RWPE2 (cell line): ENCODE results near the gene HSD3B1.

ENCODE experiments used
- ATAC-seq: fragments of 200-7000 bp; cut with Tn5 transposase; 3 replicates; pipeline ENCODE4 v1.9.1; 2021; ENCODE audit warnings: low read depth
- DNase-seq: peaks from one replicate; pipeline ENCODE4 v3.0.0-alpha.2; 2020; ENCODE audit warnings: low spot score
- H3K27ac ChIP-seq: fragments of 450-650 bp; 2 replicates; pipeline ENCODE4 v1.5.1; 2017; ENCODE audit warnings: mild to moderate bottlenecking; ENCODE audit not compliant: poor library complexity, severe bottlenecking
- H3K27me3 ChIP-seq: fragments of 250-450 bp; sonication (Bioruptor Pico); 2 replicates; pipeline ENCODE4 v1.5.1; 2021; ENCODE audit warnings: mild to moderate bottlenecking, moderate library complexity; ENCODE audit not compliant: insufficient read depth, poor library complexity, severe bottlenecking
- H3K36me3 ChIP-seq: fragments of 250-450 bp; sonication (Bioruptor Pico); 2 replicates; pipeline ENCODE4 v1.5.1; 2020; ENCODE audit warnings: low read depth, mild to moderate bottlenecking, moderate library complexity
- H3K4me1 ChIP-seq: fragments of 250-450 bp; sonication (Bioruptor Pico); 2 replicates; pipeline ENCODE4 v1.5.1; 2021; ENCODE audit warnings: mild to moderate bottlenecking, moderate library complexity; ENCODE audit not compliant: insufficient read depth, poor library complexity, severe bottlenecking
- H3K4me3 ChIP-seq: fragments of 250-450 bp; sonication (Bioruptor Pico); 2 replicates; pipeline ENCODE4 v1.5.1; 2021; ENCODE audit warnings: mild to moderate bottlenecking, moderate library complexity; ENCODE audit not compliant: severe bottlenecking
- H3K9me3 ChIP-seq: fragments of 250-450 bp; sonication (Bioruptor Pico); 2 replicates; pipeline ENCODE4 v1.5.1; 2021; ENCODE audit warnings: mild to moderate bottlenecking, moderate library complexity; ENCODE audit not compliant: severe bottlenecking
- TF ChIP-seq, protein P1 (sequence below): fragments of 450-650 bp; IDR thresholded peaks from one replicate; pipeline ENCODE4 v1.5.1; 2017; ENCODE audit warnings: mild to moderate bottlenecking, moderate library complexity; ENCODE audit not compliant: poor library complexity, severe bottlenecking

Gene HSD3B1

DNA sequence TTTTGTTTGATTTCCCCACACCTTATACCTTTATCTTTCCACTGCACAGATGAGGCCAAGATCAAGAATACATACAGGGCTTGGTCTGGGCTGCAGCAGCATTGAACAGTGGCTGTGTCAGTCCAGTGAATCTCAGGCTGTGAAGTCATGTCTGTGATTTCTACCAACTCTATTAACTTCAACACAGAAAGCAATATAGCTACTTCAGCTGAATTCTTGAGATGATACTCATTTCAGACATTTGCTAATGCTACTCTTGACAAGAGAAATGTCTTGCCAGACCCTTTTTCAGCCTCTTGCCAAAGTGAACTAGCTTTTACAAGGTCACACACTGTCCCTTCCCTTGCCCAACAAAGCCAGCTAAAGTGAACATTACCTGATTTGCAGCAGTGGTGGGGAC is 25.1 kb upstream of the HSD3B1 start:
- no peaks in the 10 kb centered on the region for H3K4me1 ChIP-seq
- TF ChIP-seq, protein P1, sequence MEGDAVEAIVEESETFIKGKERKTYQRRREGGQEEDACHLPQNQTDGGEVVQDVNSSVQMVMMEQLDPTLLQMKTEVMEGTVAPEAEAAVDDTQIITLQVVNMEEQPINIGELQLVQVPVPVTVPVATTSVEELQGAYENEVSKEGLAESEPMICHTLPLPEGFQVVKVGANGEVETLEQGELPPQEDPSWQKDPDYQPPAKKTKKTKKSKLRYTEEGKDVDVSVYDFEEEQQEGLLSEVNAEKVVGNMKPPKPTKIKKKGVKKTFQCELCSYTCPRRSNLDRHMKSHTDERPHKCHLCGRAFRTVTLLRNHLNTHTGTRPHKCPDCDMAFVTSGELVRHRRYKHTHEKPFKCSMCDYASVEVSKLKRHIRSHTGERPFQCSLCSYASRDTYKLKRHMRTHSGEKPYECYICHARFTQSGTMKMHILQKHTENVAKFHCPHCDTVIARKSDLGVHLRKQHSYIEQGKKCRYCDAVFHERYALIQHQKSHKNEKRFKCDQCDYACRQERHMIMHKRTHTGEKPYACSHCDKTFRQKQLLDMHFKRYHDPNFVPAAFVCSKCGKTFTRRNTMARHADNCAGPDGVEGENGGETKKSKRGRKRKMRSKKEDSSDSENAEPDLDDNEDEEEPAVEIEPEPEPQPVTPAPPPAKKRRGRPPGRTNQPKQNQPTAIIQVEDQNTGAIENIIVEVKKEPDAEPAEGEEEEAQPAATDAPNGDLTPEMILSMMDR: no peak
- ATAC-seq (no peak), DNase-seq (no peak)
- H3K27ac ChIP-seq: no peak overlapping the region
- no peak overlapping the region for H3K4me3 ChIP-seq
- H3K36me3 ChIP-seq: no peaks in the 10 kb centered on the region
- H3K9me3 ChIP-seq: no peaks in the 10 kb centered on the region
- H3K27me3 ChIP-seq: no peaks in the 10 kb centered on the region

DNA sequence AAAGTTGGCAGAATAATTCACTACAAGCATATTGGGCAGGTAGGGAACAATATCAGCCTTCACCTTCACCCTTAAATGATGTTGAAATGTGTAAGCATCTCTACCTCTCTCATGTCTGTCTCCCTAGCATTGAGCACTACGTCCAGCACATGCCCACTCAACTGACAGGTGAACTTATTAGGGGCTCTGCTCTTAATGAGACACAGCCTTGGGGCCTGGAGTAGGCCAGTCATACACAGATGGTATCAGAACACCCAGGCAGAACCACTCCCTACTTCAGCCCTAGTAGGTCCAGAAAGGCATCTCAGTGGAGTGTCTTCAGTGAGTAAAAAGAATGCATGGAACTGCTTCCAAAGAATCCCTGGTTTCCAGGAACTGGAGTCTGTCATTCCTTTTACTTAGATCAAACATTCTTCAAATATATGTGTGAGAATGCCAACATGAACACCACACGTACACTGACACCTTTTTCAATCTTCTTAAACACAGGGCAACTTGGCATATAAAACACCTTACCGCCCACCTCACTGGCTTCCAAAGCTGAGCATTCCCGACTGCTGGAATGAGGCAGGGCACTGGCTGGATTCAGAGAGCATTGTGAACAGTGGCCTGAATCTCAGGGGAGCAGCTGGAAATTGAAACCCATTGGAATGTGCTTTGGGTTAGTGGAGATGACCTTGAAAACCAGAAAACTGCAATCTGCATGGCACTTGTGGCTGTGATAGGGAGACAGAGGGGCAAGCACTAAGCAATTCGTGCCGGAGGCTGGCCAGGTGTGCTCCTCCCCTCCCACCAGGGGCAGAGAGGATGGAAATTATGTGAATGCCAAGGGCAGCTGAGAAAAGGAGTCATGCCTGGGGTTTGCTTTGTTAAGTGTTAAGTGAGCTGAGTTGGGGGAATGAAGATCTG is 24.2 kb upstream of the HSD3B1 start:
- DNase-seq (no peak), ATAC-seq (no peak)
- no peak overlapping the region for H3K4me3 ChIP-seq
- H3K4me1 ChIP-seq: no peaks in the 10 kb centered on the region
- H3K36me3 ChIP-seq: no peaks in the 10 kb centered on the region
- no peaks in the 10 kb centered on the region for H3K27me3 ChIP-seq
- no peaks in the 10 kb centered on the region for H3K9me3 ChIP-seq
- TF ChIP-seq, protein P1: no peak
- H3K27ac ChIP-seq: no peak overlapping the region

DNA sequence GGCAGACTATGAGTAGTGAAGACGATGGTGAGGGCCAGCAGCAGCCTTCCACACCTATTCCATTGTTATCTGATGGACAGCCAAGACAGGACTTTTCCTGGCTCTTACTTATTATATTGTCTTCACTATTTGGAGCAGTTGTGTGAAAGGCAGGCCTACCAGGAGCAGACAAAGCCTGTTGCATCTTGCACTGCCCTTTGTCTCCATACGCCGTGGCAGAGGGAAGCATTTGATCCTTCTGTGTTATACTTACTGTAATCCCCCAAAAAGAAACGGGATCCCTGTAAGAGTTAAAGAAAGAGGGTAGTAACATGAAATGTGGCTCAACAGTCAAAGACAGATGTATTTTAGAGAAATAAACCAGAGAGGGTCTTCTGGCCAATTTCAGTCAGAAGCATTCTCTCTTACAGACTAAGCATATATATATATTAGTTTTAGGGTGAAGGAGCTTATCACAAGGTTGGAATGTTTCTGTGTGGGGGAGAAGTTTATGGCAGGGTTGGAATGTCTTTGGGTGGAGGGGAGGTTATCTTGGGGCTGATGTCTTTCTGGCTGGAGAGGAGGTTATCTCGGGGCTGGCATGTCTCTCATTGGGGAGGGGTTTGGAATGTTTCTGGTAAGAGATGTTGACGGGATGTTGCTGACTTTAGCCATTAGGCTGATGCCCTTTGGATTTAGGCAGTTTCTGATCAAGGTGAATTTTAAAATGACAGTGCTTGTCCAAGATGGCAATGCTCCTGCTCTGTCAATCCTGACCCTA is 23.4 kb upstream of the HSD3B1 start:
- H3K9me3 ChIP-seq: no peaks in the 10 kb centered on the region
- H3K27me3 ChIP-seq: no peaks in the 10 kb centered on the region
- H3K4me1 ChIP-seq: no peaks in the 10 kb centered on the region
- H3K27ac ChIP-seq: no peak overlapping the region
- ATAC-seq (no peak), DNase-seq (no peak)
- no peaks in the 10 kb centered on the region for H3K36me3 ChIP-seq
- TF ChIP-seq, protein P1: no peak
- H3K4me3 ChIP-seq: no peak overlapping the region

DNA sequence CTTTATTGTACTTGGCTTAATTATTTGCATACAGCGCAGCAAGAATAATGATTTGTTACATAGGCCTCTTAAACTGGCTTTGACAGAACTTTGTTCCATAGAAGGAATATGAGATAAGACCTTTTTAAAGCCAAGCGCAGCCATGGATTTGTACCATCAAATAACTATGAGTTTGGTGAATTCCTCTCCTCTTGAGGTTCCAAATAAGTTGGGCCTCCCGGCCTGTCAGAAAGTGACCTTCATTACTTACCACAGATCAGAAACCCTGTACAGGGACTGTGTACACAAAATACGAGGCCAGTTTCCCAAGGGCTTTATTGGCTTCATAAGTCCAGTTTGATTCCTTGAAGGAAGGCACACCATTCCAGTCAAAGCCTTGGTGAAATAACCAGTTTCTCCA is 21.8 kb upstream of the HSD3B1 start:
- H3K4me1 ChIP-seq: no peaks in the 10 kb centered on the region
- no peak for ATAC-seq
- no peak overlapping the region for H3K27ac ChIP-seq
- H3K36me3 ChIP-seq: no peaks in the 10 kb centered on the region
- H3K4me3 ChIP-seq: no peak overlapping the region
- H3K9me3 ChIP-seq: no peaks in the 10 kb centered on the region
- TF ChIP-seq, protein P1: no peak
- no peak for DNase-seq
- H3K27me3 ChIP-seq: no peaks in the 10 kb centered on the region

DNA sequence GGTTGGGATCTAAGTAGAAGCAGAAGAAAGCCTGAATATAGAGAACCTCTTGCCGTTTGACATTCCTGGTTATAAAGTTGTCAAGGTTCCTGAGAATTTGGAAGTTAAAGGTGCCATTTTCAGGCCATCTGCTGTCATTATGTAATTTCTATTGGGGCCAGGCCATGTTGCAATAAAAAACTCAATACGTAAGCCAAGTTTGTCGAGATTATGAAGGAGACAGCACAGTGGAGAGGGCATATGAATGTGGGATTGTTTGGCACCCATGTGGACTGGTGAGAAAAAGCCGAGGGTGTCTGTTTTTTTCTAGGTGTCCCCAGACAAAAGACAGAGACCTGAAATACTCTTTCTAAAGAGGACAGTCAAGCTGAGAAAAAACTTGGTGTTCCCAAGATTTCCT is 18.8 kb upstream of the HSD3B1 start:
- Histone ChIP-seq H3K4me3 (no peak overlapping the region), H3K4me1 (no peaks in the 10 kb centered on the region), H3K27ac (no peak overlapping the region), H3K27me3 (no peaks in the 10 kb centered on the region), H3K9me3 (no peaks in the 10 kb centered on the region), H3K36me3 (no peaks in the 10 kb centered on the region)
- TF ChIP-seq, protein P1: no peak
- DNase-seq: no peak
- no peak for ATAC-seq
